ENCODE results near the gene BUD23.
A peak's percentile ranks its signal among the peaks of the same experiment; 100 is the strongest.

Gene BUD23

GRCh38 chr7:73715648-73716317 lies 32.4 kb downstream of the BUD23 start:
- DNase-seq (ENCODE audit: low read depth): no peak
- no peak overlapping the region for H3K4me3 ChIP-seq (ENCODE audit: low read depth, low read length)
- no peak for TF ChIP-seq CTCF (IDR thresholded peaks at IDR 0.05; ENCODE audit: insufficient read depth, low read depth, low read length, missing control alignments)

- no peak overlapping the region for H3K4me3 ChIP-seq (ENCODE audit: low read depth, low read length)
- no peak for TF ChIP-seq CTCF (IDR thresholded peaks at IDR 0.05; ENCODE audit: insufficient read depth, low read depth, low read length, missing control alignments)
Observed at GRCh38 chr7:73716318-73716890, 33.0 kb downstream of the BUD23 start.

GRCh38 chr7:73717025-73717807 lies 33.8 kb downstream of the BUD23 start:
- no peak for DNase-seq (ENCODE audit: low read depth)
- TF ChIP-seq CTCF (IDR thresholded peaks at IDR 0.05; ENCODE audit: insufficient read depth, low read depth, low read length, missing control alignments): no peak
- no peak overlapping the region for H3K4me3 ChIP-seq (ENCODE audit: low read depth, low read length)

More at GRCh38 chr7:73716318-73716890, 33.0 kb downstream of the BUD23 start:
- no peak for DNase-seq (ENCODE audit: low read depth)

GRCh38 chr7:73717991-73718405 lies 34.6 kb downstream of the BUD23 start:
- peak overlapping the region; percentile 75; the same call in 1 of the 2 replicates for H3K4me3 ChIP-seq (ENCODE audit: low read depth, low read length)
- no peak for TF ChIP-seq CTCF (IDR thresholded peaks at IDR 0.05; ENCODE audit: insufficient read depth, low read depth, low read length, missing control alignments)
- peak; percentile 57 for DNase-seq (ENCODE audit: low read depth)

- no peak for TF ChIP-seq CTCF (IDR thresholded peaks at IDR 0.05; ENCODE audit: insufficient read depth, low read depth, low read length, missing control alignments)
- no peak for DNase-seq (ENCODE audit: low read depth)
Observed at GRCh38 chr7:73718438-73718881, 35.1 kb downstream of the BUD23 start.

GRCh38 chr7:73718905-73719805 lies 35.8 kb downstream of the BUD23 start, which contains the start of gene STX1A:
Gene STX1A (minus strand): TSS chr7:73719669. CDS start chr7:73719631, 38 bp downstream.
- peak; percentile 80 for DNase-seq (ENCODE audit: low read depth)
- H3K4me3 ChIP-seq (ENCODE audit: low read depth, low read length): peak within 1 kb of the TSS; percentile 75
- TF ChIP-seq CTCF (IDR thresholded peaks at IDR 0.05; ENCODE audit: insufficient read depth, low read depth, low read length, missing control alignments): no peak

More at GRCh38 chr7:73718438-73718881, 35.1 kb downstream of the BUD23 start:
- H3K4me3 ChIP-seq (ENCODE audit: low read depth, low read length): peak overlapping the region; percentile 75

All from GM12865 (cell line).